HT-29 (cell line): ENCODE results near the gene JADE3. TPM values are rescaled to one million over a fixed set of nuclear protein-coding genes. Genes with fewer than 3 reads are reported as not detected.

Source experiments
- small RNA-seq: library from RNA; depleted of rRNA; stranded (forward); fragments of <200 nt; gene quantifications from one replicate; pipeline ENCODE3, GENCODE V24; 2014
- total RNA-seq: library from RNA; depleted of rRNA; stranded (reverse); fragments of >200 nt; shearing (Covaris generic); gene quantifications from 2 replicates; pipeline ENCODE4 v1.2.3, GENCODE V29; 2014; rRNA removed

The JADE3 gene
- total RNA-seq, 1 experiment from 2014 or later: 5.3 TPM

Small RNA genes lying within 50 kb of the gene (small RNA-seq; reads per million reads assigned to genes)
- gene RNU6-1189P: not detected

Other genes with a start within 250 kb of the JADE3 start
- 26.9 and 30.4 TPM in 2 replicates for gene SLC9A7, start 153.3 kb upstream of the JADE3 start, total RNA-seq
- gene RP2, start 75.4 kb upstream of the JADE3 start, total RNA-seq: 8.9 and 12.2 TPM in 2 replicates
- 0.05 TPM in 2 replicates for gene RGN, start 166.0 kb downstream of the JADE3 start, total RNA-seq
- 164 and 196 TPM in 2 replicates for gene NDUFB11, start 232.3 kb downstream of the JADE3 start, total RNA-seq
- 81.2 and 81.5 TPM in 2 replicates for gene RBM10, start 232.8 kb downstream of the JADE3 start, total RNA-seq